ENCODE data around the gene ERVV-1. TPM values are rescaled to one million over a fixed set of nuclear protein-coding genes. Genes with fewer than 3 reads are reported as not detected.
"Not testable (repeated sequence)": the region's sequence is repeated elsewhere in the genome, so short reads cannot be mapped to it uniquely, and the experiment has no call there.

Gene ERVV-1, protein sequence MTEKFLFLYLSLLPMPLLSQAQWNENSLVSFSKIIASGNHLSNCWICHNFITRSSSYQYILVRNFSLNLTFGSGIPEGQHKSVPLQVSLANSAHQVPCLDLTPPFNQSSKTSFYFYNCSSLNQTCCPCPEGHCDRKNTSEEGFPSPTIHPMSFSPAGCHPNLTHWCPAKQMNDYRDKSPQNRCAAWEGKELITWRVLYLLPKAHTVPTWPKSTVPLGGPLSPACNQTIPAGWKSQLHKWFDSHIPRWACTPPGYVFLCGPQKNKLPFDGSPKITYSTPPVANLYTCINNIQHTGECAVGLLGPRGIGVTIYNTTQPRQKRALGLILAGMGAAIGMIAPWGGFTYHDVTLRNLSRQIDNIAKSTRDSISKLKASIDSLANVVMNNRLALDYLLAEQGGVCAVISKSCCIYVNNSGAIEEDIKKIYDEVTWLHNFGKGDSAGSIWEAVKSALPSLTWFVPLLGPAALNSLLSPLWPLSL
- total RNA-seq (2014; rRNA removed; shearing (Covaris generic)), result not detected in 2 replicates

DNA sequence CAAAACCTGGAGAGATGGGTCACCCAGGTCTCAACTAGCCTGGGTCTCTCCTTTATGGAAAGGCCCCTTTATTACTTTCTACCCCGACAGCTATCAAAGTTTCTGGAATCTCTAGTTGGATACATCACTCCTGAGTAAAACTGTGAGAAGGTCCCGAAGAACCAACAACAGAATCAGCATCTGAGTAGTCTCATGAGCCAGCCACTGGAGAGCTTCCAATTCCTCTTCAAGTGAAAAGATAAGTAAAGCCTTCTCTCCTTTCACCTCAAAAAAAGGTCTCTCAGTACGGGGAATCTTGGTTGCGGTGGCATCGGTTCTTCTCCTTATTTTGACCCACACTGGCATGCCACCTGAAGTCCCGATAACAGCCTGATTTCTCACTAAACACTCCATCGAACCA is at the start of gene ERVV-1:
Gene ERVV-1, plus strand, starts transcription at position 301 of the 400 bp plus-strand sequence. CDS start 170 bp downstream, outside the sequence.
- no peak for DNase-seq (ENCODE audit: low read depth)

DNA sequence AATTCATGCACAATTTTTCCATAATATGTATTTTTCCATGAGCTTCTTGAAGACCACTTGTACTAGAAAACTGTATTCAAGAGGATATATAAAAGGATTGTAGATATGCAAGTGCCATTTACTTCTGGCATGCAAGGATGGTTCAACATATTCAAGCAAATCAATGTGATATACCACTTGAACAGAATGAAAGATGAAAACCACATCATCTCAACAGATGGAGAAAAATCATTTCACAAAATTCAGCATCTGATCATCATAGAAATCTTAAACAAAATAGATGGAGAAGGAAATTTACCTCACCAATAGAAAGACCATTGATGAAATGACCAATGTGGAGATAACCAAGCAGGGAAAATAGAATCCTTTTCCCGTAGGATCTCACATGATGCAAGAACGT is 45.9 kb upstream of the ERVV-1 start:
- DNase-seq (ENCODE audit: low read depth), result no peak

DNA sequence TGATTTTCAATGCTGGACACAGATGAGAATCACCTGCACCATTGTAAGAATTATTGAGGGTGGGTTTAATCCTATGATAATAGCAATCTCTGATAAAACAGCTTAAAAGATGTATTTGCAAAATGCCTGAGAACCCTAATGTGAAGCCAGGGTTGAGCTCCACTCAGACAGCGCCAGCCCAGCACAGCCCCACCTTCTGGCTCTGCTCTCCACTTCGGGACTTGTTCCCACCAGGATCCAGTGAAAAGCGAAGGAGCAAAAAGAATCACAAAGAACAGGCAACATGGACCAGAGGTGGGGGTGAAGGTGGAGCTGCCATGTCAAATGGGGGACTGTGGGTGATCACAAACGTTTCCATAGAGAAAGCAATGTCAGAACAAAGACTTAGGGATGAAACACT is 32.4 kb upstream of the ERVV-1 start:
- DNase-seq (ENCODE audit: low read depth), result no peak

DNA sequence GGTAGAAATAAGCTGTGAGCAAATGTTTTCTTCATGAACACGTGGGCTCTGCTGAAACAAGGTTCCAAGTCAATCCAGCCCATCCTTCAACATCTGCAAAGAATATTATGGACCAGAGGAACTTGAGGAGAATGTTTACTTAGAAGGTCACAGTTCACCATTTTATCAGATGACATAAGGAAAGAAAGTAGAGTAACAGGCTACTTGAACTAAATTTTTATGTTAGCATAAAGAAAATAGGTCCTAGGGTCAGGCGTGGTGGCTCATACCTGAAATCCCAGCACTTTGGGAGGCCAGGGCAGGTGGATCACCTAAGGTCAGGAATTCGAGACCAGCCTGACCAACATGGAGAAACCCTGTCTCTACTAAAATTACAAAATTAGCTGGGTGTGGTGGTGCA is 30.6 kb upstream of the ERVV-1 start:
- not testable (repeated sequence) for DNase-seq (ENCODE audit: low read depth)

DNA sequence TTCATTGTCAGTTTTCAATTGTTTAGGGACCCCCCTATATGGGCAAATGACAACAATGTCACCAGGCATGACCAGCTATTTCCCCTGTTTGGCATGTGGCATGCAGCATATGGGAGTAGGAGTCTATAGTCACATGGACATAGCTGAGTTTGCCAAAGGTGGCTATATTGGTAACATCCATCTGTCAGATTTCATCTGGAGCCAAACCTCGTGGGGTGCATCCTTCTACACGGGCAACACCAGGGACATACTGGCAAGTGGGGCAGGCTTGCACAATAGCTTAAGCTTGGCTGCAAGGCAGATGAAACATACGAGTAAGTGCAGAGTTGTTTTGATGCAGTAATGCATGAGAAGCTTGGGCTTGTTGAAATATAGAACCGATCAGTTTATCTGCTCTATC is 26.5 kb upstream of the ERVV-1 start:
- no peak for DNase-seq (ENCODE audit: low read depth)

DNA sequence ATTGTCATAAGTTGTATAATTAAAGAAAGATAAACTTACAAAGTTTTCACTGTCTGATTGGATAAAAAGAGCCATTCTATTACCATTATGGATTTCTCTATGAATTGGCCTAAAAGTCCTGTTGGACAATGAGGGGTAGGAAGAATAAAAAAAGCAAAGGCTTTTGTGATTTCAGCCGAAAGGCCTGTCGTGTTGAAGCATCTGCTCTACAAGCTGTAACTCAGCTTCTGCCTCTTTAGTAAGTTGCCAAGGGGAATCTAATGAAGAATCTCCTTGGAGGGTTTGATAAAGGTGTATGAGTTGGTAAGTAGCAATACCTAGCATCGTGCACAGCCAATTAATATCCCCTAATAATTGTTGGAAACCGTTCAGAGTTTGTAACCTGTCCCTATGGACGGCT is 25.2 kb upstream of the ERVV-1 start:
- DNase-seq (ENCODE audit: low read depth), result no peak

DNA sequence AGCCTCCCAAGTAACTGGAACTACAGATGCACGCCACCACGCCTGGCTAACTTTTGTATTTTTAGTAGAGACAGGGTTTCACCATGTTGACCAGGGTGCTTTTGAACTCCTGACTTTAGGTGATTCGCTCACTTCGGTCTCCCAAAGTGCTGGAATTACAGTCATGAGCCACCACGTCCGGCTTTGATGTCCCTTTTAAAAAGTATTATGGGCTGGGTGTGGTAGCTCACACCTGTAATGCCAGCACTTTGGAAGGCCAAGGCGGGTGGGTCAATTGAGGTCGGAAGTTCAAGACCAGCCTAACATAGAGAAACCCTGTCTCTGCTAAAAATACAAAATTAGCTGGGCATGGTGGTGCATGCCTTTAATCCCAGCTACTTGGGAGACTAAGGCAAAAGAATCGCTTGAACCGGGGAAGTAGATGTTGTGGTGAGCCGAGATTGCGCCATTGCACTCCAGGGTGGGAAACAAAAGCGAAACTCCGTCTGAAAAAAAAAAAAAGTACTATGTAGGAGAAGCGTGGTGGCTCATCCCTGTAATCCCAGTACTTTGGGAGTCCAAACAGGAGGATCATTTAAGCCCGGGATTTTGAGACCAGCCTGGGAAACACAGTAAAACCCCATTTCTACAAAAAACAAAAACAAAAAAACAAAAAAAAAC is 22.8 kb upstream of the ERVV-1 start:
- DNase-seq (ENCODE audit: low read depth), result peak; percentile 85

DNA sequence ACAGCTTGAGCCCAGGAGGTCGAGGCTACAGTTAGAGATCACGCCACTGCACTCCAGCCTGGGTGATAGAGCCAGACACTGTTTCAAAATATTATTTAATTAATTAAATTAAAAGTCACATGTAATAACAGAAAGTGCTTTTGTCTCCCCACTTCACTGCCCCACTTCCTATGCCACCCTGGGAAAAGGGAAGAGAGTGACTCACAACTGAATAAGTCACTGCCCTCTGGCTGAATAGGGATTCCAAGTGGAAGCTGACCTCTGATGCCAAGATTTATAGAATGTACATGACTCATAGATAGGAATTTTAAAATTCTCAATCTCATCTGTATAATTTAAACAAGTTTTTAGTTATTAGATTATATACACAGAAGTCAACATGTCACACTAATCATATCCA is 22.2 kb upstream of the ERVV-1 start:
- DNase-seq (ENCODE audit: low read depth), result peak; percentile 95

DNA sequence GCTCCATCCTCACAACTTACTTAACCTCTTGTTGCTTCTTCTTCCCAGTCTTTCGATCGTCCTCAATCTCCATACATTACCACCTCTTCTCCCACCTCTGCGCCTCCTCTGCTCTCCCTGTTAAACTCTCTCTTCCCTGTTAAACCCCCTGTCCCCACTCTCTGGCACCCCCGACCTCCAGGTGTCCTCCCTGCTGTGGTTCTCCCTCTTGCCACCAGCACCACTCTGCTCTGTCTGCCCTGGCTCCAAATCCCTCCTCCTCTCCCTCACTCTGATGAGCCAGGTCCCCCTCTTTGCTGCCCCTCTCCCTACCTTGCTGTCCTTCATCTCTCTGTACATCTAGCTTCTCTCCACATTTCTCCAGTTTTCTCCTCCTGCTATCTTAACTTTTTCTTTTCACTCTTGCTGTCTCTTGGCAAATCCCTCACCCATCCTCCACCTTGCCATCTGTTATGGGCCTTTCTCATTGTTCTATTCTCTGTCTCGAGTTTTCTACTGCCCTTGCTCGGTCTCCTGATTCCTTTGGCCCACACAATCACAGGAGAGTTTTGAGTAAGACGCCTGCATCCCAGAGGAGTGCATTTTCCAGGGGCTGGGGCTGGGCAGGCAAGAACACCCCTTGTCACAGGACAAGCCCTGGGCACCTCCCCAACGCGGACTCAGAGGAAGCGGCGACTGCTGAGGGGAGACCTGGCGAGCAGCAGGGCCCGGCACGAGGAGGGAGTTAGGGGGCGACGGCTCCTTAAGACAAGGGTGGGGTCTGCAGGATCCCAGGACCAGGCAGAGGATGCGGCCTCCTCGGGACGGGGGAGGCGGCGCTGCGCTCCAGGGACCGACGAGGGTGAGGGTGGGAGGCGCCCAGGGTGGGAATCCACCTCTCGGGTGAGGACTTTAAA is 21.4 kb upstream of the ERVV-1 start:
- DNase-seq (ENCODE audit: low read depth), result no peak

DNA sequence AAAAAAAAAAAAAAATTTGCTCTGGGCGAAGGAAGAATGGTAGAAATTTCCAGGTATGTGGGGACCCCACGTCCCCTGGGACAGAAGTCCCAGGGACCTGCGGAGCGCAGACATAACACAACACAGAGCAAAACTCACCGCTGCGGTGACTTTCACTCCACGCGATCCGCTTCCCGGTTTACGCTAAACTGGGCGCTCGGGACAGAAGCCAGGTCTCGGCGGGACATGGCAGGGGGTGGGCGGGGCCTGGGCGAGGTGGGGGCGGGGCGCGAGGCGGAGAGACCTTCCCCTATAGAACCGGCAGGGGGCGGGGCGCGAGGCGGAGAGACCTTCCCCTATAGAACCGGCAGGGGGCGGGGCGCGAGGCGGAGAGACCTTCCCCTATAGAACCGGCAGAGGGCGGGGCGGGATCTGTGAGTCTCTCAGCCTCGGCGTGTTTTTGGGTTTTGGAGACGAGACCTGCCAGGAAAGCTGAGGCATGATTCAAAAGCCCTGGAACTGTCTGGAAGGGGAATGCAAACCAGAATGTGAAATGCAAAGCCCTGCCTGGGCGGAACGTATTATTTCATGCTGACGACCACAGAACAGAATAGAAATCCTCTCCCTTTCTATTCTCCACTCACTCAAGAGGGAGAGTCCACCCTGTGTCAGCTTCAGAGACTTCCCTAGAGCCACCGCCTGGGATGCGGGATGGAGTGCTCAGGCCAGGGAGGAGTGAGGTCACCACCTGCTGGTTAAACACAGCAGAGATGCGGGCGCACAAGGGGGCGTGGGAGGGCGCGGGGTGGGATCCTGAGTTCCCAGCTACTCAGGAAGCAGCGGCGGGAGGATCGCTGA is 20.2 kb upstream of the ERVV-1 start:
- DNase-seq (ENCODE audit: low read depth), result peak; percentile 74

DNA sequence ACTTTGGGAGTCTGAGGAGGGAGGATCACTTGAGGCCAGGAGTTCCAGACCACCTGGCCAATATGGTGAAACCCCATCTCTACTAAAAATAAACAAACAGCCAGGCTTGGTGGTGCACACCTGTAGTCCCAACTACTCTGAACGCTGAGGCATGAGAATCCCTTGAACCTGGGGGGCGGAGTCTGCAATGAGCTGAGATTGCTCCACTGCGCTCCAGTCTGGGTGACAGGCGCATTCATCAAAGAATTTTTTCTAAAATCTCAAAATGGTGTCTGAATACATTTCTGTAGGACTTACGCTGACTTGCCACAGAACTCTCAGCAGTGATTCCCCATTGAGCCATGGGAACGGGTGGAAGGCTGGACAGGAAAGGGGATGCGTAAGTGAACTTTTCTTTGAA is 18.0 kb upstream of the ERVV-1 start:
- DNase-seq (ENCODE audit: low read depth), result no peak

DNA sequence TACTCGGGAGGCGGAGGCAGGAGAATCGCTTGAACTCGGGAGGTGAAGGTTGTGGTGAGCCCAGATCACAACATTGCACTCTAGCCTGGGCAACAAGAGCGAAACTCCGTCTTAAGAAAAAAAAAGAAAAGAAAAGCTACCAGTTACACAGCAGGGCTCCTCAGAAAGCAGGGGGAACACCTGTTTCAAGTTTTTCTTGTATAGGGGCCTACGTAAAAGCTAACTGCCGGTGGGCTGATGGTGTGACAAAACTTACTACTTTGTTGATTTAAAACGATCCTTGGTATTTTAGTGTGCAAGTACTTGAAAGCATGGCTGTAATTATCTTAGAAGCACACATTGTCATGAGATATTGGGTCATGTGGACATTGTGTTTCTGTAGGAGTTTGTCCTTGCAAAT is 15.7 kb upstream of the ERVV-1 start:
- DNase-seq (ENCODE audit: low read depth), result no peak

DNA sequence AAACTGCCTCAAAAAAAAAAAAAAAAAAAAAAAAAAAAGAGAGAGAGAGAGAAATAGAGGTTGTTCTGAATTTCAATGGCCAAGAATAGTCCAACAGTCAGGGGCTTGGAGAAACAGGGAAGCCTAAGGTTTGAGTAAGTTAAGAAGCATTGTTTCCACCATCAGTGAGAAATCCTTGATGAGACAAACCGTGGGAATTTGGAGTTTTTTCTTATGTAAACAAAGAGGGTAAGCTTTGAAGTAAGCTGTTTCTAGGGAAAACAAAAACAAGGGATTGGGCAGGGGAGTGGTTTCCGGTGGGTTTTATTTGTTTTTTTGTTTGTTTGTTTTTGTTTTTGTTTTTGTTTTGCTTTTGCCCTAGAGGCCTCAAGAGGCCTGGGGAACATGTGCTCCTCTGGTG is 11.2 kb upstream of the ERVV-1 start:
- DNase-seq (ENCODE audit: low read depth), result peak; percentile 49

DNA sequence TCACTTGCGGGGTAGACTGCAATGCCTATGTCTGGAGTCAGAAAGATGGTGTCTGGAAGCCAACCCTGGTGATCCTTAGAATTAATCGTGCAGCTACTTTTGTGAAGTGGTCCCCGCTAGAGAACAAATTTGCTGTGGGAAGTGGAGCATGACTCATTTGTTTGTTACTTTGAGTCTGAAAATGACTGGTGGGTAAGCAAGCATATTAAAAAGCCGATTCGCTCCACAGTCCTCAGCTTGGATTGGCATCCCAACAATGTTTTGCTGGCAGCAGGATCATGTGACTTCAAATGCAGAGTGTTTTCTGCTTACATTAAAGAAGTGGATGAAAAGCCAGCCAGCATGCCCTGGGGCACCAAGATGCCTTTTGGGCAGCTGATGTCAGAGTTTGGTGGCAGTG is 9.5 kb upstream of the ERVV-1 start:
- DNase-seq (ENCODE audit: low read depth), result peak; percentile 47

DNA sequence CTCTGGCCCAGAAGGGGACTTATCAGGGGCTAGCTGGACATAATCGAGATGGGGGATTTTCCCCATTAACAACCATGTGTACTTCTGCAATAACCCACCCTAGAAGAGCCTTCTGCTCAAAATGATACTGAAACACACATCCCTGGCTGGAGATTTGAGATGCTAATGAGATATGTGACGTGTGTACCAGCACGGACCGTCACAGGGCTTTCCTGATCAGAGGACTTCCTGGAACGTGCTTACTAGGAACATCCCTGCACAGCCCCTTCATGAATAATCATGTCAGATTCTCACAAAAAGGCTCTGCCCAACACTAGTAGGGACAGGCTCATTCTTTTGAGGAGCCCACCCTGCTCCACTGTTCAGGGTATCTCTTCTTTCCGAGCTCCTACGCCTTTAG is 6.5 kb upstream of the ERVV-1 start:
- DNase-seq (ENCODE audit: low read depth), result peak; percentile 7

DNA sequence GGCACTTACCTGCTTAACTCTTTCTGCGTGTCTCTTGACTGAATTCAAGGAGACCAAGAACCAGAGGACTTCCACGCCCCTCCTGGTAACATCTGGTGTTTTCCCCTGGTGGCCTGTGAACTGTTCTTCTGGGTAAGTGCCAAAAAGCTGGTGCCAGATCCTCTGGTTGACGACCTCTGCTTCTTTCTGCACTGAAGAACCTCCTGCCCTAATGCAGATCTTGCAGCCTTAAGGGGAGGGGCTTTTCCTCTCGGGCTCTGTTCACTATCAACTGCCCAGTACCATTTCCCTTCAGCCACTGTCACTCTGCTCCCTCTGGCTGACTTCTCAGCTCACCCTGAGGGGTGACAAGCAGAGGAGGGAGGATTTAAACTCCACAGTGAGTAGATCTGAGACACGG is 6.1 kb upstream of the ERVV-1 start:
- DNase-seq (ENCODE audit: low read depth), result peak; percentile 8

DNA sequence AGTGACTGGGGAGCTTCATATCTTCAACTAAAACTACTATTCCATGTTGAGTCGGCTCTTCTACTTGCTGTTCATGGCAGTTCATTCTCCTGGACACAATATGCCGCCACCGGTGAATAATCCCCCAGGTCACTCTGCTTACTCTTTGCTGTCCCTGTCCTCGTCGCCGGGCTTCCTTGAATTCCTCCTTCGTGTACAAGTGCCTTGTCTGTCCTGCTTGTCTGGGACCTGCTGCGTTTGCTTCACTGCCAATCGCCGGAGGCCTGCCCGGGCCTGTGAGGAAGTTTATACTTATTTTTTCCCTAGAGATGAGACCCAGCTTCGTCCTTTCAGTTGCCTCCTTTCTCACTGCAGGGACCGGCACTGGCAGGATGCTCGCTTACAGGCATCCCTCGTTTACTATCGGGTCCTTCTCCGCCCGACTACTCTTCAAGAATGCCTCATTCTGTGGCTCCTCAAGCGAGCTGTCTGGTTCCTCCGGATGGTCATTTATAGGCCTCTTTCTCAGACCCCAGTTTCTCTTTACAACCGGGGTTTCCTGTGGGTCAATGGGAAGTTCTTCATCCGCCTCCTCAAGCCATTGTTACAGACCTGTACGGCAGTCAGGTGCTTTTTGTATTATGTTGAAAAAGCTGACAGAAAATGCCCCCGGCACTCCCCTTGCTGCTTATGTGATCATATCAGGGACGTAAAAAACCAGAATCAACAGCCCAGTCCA is 5.5 kb upstream of the ERVV-1 start:
- no peak for DNase-seq (ENCODE audit: low read depth)

DNA sequence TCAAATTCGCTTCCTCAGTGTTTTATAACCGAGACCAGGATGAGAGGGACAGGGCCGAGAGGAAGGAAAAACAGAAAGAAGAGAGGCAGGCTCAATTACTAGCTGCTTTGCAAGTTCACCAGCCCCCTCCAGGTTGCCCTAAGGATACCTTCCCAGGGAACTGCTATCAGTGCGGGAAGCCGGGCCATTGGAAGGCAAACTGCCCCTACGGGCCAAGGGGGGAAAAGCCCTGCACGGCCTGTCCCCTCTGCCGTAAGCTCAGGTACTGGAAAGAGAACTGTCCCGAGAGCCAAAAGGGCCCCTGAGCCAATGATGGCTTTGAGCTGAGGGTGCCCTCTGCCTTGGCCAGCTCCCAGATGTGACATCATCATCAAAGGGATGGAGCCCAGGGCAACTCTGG is 3.2 kb upstream of the ERVV-1 start:
- no peak for DNase-seq (ENCODE audit: low read depth)

DNA sequence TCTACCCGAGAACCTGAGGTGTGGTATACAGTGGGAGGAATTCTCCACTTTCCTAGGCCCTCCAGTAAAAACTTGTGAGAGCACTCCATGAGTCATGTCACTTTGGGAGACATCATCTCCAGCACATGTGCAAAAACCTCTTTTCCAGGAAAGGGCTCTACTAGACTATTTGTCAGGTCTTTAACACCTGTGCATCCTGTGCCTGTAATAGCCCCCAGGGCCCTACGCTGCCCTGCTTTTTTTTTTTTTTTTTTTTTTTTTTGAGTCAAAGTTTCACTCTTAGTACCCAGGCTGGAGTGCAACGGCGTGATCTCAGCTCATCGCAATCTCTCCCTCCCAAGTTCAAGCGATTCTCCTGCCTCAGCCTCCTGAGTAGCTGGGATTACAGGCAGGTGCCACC is 1.7 kb upstream of the ERVV-1 start:
- DNase-seq (ENCODE audit: low read depth), result peak; percentile 7

DNA sequence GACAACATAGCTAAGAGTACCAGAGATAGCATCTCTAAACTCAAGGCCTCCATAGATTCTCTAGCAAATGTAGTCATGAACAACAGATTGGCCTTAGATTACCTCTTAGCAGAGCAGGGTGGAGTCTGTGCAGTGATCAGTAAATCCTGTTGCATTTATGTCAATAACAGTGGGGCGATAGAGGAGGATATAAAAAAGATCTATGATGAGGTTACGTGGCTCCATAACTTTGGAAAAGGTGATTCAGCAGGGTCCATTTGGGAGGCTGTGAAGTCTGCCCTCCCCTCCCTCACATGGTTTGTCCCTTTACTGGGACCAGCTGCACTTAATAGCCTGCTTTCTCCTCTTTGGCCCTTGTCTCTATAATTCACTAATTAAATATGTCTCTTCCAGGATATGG is 1.4 kb downstream of the ERVV-1 start:
- DNase-seq (ENCODE audit: low read depth), result no peak

DNA sequence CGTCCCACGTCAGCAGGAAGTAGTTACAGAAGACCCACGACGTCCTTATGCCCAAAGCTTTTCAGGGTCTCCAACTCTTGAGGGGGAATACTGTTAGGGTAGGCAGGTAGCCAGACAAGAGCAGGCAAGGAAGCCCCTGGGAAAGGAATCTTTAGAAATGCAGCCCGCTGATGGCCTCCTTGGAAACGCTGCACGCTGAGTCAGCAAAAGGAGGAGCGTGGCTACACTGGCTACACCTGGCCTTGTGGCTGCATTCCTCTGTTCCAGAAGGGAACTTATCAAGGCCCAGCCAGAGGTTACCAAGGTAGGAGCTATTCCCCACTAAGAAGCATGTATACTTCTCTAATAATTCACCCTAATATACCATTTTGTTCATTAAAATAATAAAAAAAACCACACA is 2.0 kb downstream of the ERVV-1 start:
- DNase-seq (ENCODE audit: low read depth), result no peak
